Vagina (tissue), 2 donors: Measurements from ENCODE around the gene DNM3. TPM values are rescaled to one million over a fixed set of nuclear protein-coding genes. Genes with fewer than 3 reads are reported as not detected.

Experiments used
- DNase-seq, 2 donors: peaks; one replicate each; pipeline ENCODE4 v3.0.0-alpha.2; 2017; ENCODE audit errors: extremely low spot score in 2 of 2
- H3K27ac ChIP-seq: fragments of 200-600 bp; sonication (generic); one replicate; pipeline ENCODE4 v1.5.1; 2019
- H3K27me3 ChIP-seq: fragments of 200-600 bp; sonication (generic); one replicate; pipeline ENCODE4 v1.5.1; 2019
- H3K36me3 ChIP-seq, 2 donors: fragments of 200-600 bp; sonication (generic); one replicate each; pipeline ENCODE4 v1.5.1; 2017 to 2019
- H3K4me1 ChIP-seq: fragments of 200-600 bp; sonication (generic); one replicate; pipeline ENCODE4 v1.5.1; 2019
- H3K4me3 ChIP-seq, 2 donors: fragments of 200-600 bp; sonication (generic); 1 replicate in 1 of 2; 2 replicates in 1 of 2; pipeline ENCODE4 v1.5.1; 2016 to 2019
- H3K9me3 ChIP-seq: fragments of 200-600 bp; sonication (generic); one replicate; pipeline ENCODE4 v1.5.1; 2019
- POLR2A ChIP-seq, 2 donors: fragments of 450-650 bp; IDR thresholded peaks; one replicate each; pipeline ENCODE4 v1.6.1; 2017; ENCODE audit warnings: antibody characterized with exemption in 2 of 2, mild to moderate bottlenecking in 2 of 2, moderate library complexity in 2 of 2
- POLR2AphosphoS5 ChIP-seq, 2 donors: sonication (generic); formaldehyde crosslinking; IDR thresholded peaks; one replicate each; pipeline ENCODE4 v1.9.0; 2017; ENCODE audit warnings: antibody characterized with exemption in 2 of 2, mild to moderate bottlenecking in 2 of 2, low read depth in 1 of 2; ENCODE audit not compliant: insufficient read depth in 1 of 2
- intact Hi-C: fragments of 100-400 bp; cut with DNase I; formaldehyde crosslinking; loops from one replicate; pipeline ENCODE4 v1.15.1; 2023
- total RNA-seq: library from RNA; depleted of rRNA; stranded (reverse); fragments of >200 nt; gene quantifications from one replicate; pipeline ENCODE4 v1.2.3, GENCODE V29; 2016
- TF ChIP-seq, protein P1 (sequence below), 3 experiments: fragments of 450-650 bp in 2 of 3; fragments of 200-600 bp in 1 of 3; sonication (generic) in 1 of 3; IDR thresholded peaks; one replicate each; pipeline ENCODE4 v1.5.1; 2017 to 2019; ENCODE audit warnings: antibody characterized with exemption in 3 of 3, mild to moderate bottlenecking in 2 of 3, moderate library complexity in 2 of 3

The DNM3 gene
- total RNA-seq, 1 donor from 2014 or later, result 15.5 TPM

- Histone ChIP-seq H3K27ac (no peak overlapping the region), H3K27me3 (no peaks in the 10 kb centered on the region), H3K36me3 (no peaks in the 10 kb centered on the region), H3K9me3 (no peaks in the 10 kb centered on the region), H3K4me1 (no peaks in the 10 kb centered on the region), H3K4me3 (no peak overlapping the region)
- DNase-seq, result no peak
- intact Hi-C loops, result no loop called here
- TF ChIP-seq, protein P1, sequence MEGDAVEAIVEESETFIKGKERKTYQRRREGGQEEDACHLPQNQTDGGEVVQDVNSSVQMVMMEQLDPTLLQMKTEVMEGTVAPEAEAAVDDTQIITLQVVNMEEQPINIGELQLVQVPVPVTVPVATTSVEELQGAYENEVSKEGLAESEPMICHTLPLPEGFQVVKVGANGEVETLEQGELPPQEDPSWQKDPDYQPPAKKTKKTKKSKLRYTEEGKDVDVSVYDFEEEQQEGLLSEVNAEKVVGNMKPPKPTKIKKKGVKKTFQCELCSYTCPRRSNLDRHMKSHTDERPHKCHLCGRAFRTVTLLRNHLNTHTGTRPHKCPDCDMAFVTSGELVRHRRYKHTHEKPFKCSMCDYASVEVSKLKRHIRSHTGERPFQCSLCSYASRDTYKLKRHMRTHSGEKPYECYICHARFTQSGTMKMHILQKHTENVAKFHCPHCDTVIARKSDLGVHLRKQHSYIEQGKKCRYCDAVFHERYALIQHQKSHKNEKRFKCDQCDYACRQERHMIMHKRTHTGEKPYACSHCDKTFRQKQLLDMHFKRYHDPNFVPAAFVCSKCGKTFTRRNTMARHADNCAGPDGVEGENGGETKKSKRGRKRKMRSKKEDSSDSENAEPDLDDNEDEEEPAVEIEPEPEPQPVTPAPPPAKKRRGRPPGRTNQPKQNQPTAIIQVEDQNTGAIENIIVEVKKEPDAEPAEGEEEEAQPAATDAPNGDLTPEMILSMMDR (IDR thresholded peaks at IDR 0.05), result no peak
- no peak for TF ChIP-seq POLR2AphosphoS5 (IDR thresholded peaks at IDR 0.05; ENCODE audit: insufficient read depth in 1 of 2, low read depth in 1 of 2)
- TF ChIP-seq POLR2A (IDR thresholded peaks at IDR 0.05), result no peak
Observed at GRCh38 chr1:171919891-171920887, 78.9 kb downstream of the DNM3 start.

DNA sequence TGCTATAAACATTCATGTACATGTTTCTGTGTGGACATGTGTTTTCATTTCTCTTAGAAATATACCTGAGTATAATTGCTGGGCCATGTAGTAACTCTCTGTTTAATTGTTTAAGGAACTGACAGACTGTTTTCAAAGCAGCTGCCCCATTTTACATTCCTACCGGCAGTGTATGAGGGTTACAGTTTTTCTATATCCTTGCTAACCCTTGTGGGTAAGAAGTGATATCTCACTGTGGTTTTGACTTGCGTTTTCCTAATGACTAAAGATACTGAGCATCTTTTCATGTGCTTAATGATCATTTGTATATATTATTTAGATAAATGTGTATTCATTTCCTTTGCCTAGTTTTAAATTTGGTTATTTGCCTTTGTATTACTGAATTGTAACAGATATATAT lies 81.7 kb downstream of the DNM3 start:
- intact Hi-C loops, result no loop called here
- H3K36me3 ChIP-seq, result no peaks in the 10 kb centered on the region
- TF ChIP-seq POLR2AphosphoS5 (IDR thresholded peaks at IDR 0.05; ENCODE audit: insufficient read depth in 1 of 2, low read depth in 1 of 2), result no peak
- TF ChIP-seq POLR2A (IDR thresholded peaks at IDR 0.05), result no peak
- TF ChIP-seq, protein P1 (IDR thresholded peaks at IDR 0.05), result no peak

GRCh38 chr1:171929121-171929520 lies 87.8 kb downstream of the DNM3 start:
- Histone ChIP-seq H3K27me3 (no peaks in the 10 kb centered on the region), H3K9me3 (no peaks in the 10 kb centered on the region), H3K36me3 (no peaks in the 10 kb centered on the region), H3K4me1 (no peaks in the 10 kb centered on the region), H3K4me3 (no peak overlapping the region), H3K27ac (no peak overlapping the region)
- TF ChIP-seq POLR2AphosphoS5 (IDR thresholded peaks at IDR 0.05; ENCODE audit: insufficient read depth in 1 of 2, low read depth in 1 of 2) (no peak), POLR2A (IDR thresholded peaks at IDR 0.05) (no peak)
- TF ChIP-seq, protein P1 (IDR thresholded peaks at IDR 0.05), result no peak
- intact Hi-C loops, result no loop called here
- no peak for DNase-seq

More for the DNA sequence above, 81.7 kb downstream of the DNM3 start:
- Histone ChIP-seq H3K4me3 (no peak overlapping the region), H3K27me3 (no peaks in the 10 kb centered on the region), H3K4me1 (no peaks in the 10 kb centered on the region), H3K27ac (no peak overlapping the region), H3K9me3 (no peaks in the 10 kb centered on the region)
- DNase-seq, result no peak

DNA sequence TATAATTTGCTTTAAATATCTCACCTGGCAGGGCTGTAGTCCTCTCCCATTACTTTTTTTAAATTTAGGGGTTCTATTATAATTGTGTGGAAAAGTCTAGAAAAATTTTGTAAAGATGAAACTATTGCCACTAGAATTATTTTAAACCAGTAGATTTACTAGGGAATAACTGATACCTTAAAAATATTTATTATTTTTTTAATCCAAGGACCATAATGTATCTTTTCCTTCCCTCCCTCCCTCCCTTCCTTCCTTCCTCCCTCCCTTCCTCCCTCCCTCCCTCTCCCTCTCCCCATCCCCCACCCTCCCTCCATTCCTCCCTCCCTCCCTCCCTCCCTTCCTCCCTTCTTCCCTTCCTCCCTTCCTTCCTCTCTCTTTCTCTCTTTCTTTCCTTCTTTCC lies 90.5 kb downstream of the DNM3 start:
- intact Hi-C loops, result no loop called here
- Histone ChIP-seq H3K36me3 (no peaks in the 10 kb centered on the region), H3K27me3 (no peaks in the 10 kb centered on the region), H3K9me3 (no peaks in the 10 kb centered on the region), H3K4me1 (no peaks in the 10 kb centered on the region), H3K4me3 (no peak overlapping the region), H3K27ac (no peak overlapping the region)
- TF ChIP-seq POLR2AphosphoS5 (IDR thresholded peaks at IDR 0.05; ENCODE audit: insufficient read depth in 1 of 2, low read depth in 1 of 2), result no peak
- TF ChIP-seq, protein P1 (IDR thresholded peaks at IDR 0.05), result no peak
- TF ChIP-seq POLR2A (IDR thresholded peaks at IDR 0.05), result no peak
- DNase-seq, result no peak

DNA sequence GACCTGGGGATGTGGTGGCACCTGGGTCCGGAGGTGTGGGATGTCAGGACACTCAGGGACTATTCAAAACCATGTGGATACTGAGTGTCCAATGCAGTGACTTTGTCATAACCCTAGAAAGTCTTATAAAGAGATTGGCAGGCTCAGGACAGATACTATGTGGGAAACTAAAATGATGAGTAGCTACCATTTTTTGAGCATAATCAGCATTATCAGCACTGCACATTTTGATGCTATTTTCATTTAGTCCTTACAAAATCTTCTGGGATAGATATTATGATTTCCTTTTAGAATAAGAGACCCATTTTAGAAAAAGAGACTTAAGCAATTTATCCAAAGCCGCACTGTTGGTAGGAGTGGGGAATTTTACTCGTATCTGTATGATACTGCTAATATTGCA lies 93.4 kb downstream of the DNM3 start:
- TF ChIP-seq POLR2AphosphoS5 (IDR thresholded peaks at IDR 0.05; ENCODE audit: insufficient read depth in 1 of 2, low read depth in 1 of 2) (no peak), POLR2A (IDR thresholded peaks at IDR 0.05) (no peak)
- TF ChIP-seq, protein P1 (IDR thresholded peaks at IDR 0.05), result no peak
- H3K27me3 ChIP-seq, result no peaks in the 10 kb centered on the region
- intact Hi-C loops, result no loop called here

More for the DNA sequence above, 93.4 kb downstream of the DNM3 start:
- Histone ChIP-seq H3K4me1 (no peaks in the 10 kb centered on the region), H3K27ac (no peak overlapping the region), H3K4me3 (no peak overlapping the region), H3K36me3 (no peaks in the 10 kb centered on the region), H3K9me3 (no peaks in the 10 kb centered on the region)
- no peak for DNase-seq
